Stimulated activated CD8-positive, alpha-beta memory T cell treated with anti-CD3 and anti-CD28 coated beads, Interleukin-15, amount 100 ng/mL, for 24 hours (primary cell): ENCODE data around the gene SLC2A2.
"Not testable (repeated sequence)": the region's sequence is repeated elsewhere in the genome, so short reads cannot be mapped to it uniquely, and the experiment has no call there.

ENCODE experiments used
- DNase-seq: peaks from one replicate; pipeline ENCODE4 v3.0.0-alpha.2; 2020; ENCODE audit warnings: low read depth

The SLC2A2 gene

DNA sequence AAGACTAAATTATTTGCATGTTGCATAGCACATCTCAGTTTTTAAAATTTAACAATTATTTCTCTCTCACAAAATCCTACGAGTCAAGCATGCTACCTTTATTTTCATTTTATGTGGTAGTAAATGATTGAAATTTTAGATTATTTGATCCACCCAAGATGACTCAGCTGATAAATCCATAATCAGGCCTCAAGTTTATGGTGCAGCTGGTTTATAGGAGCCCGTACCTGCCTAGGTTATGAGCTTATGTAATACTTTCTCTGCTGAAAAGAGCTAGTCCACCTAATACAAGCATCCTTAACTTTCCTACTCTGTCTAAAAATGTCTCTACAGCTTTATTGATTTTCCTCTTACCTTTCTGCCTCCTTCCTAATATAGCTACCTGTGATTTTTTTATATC lies 41.2 kb downstream of the SLC2A2 start:
- DNase-seq: no peak

- DNase-seq: no peak
Observed at GRCh38 chr3:170982733-170983132, 43.8 kb downstream of the SLC2A2 start.

- DNase-seq: no peak
Observed at GRCh38 chr3:170980399-170980798, 46.1 kb downstream of the SLC2A2 start.

DNA sequence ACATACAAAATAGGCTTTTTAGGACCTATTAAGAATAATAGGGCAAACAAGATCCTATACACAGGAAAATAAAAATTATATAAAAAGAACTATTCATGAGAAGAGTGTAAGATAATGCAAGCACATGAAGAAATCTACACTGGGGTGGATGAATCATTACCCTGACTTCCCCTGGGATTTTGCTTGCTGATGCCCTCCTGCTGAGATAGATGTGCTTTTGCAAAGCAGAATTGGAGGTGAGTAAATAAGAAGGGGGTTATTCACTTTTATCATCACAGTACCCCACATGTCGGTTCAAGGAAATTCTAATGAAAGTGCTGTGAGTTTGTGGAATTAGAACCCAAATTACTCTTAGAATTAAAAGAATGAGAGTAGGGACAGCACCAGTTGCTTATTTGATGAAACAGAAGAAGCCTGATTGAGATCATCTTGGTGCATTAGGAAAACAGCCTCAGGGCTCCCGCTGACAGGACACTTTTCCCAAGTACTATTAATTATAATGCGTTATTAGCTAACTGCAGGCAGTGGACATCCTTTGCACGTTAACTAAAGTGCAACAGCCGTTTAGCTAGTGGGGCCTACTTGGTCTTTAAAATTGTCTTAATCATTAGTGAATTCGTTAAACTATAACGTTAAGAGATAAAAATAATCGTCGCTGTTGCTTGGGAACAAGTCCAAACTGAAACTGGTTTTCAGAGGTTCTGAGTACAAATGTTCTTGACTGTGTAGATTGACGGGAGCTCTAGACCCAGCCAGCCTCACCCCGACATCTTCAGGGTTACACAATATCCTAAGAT lies 48.4 kb downstream of the SLC2A2 start:
- DNase-seq: no peak

- DNase-seq: no peak
Observed at GRCh38 chr3:170976190-170976519, 50.4 kb downstream of the SLC2A2 start.

DNA sequence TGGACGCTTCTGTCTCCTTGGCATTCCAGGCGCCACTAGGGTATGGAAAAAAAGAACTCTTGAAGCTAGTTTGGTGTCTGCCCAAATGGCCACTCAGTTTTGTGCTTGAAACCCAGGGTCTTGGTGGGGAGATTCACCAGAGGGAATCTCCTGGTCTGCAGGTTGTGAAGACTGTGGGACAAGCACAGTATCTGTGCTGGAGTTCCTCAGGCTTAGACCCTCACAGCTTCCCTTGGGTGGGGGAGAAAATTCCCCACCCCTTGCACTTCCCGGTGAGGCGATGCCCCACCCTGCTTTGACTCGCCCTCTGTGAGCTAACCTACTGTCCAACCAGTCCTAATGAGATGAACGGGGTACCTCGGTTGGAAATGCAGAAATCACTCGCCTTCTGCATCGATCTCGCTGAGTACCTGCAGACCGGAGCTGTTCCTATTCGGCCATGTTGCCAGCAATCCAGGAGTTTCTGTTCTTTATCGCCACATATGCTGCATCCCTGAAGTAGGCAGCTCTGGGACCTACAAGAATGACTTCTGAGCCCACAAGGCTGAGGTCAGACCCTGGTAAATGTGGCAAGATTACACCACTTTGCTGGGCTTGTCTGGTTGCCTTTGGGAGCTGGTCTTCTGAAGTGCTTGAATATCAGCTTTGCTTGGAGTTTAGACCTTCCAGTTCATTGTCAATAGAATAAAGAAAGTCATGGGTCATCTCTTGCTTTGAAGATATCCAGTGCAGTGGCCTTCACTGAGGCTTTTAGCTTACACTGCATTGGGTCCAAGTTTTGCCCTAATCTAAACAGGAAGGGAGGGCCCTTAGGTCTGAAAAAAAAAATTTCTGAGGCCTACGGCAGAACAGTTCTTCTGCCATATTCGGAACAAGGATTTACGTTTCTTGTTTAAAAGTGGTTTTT lies 51.0 kb downstream of the SLC2A2 start:
- no peak for DNase-seq

- no peak for DNase-seq
Observed at GRCh38 chr3:170974872-170975271, 51.6 kb downstream of the SLC2A2 start.

DNA sequence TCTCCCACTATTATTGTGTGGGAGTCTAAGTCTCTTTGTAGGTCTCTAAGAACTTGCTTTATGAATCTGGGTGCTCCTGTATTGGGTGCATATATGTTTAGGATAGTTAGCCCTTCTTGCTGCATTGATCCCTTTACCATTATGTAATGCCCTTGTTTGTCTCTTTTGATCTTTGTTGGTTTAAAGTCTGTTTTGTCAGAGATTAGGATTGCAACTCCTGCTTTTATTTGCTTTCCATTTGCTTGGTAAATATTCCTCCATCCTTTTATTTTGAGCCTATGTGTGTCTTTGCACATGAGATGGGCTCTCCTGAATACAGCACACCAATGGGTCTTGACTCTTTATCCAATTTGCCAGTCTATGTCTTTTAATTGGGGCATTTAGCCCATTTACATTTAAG lies 53.6 kb downstream of the SLC2A2 start:
- DNase-seq: not testable (repeated sequence)

GRCh38 chr3:170967126-170967525 lies 59.4 kb downstream of the SLC2A2 start:
- no peak for DNase-seq

GRCh38 chr3:170966495-170966894 lies 60.0 kb downstream of the SLC2A2 start:
- DNase-seq: no peak

- DNase-seq: no peak
Observed at GRCh38 chr3:170962411-170962810, 64.1 kb downstream of the SLC2A2 start.

GRCh38 chr3:170961616-170962400 lies 64.7 kb downstream of the SLC2A2 start:
- DNase-seq: no peak

GRCh38 chr3:170959457-170959856 lies 67.1 kb downstream of the SLC2A2 start:
- DNase-seq: no peak

- no peak for DNase-seq
Observed at GRCh38 chr3:170956647-170957046, 69.9 kb downstream of the SLC2A2 start.

DNA sequence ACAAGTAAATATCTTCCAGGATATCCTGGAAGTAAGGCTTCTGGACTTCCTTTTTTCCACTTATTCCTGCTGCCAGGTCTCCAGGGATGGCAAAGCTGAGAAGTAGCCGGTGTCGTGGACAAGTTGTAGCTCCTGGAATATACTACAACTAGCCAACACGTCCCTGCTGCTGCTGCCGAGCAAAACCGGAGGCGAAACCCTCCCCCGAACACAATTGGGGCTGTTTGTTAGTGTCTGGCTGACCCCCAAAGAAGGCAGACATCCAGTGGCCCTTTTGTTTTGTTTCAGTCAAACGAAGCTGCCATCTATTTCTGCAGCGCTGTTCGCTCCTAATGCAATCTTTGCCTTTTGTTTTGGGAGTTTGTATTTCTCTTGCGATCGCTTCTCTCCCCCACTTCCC lies 72.8 kb downstream of the SLC2A2 start:
- no peak for DNase-seq

GRCh38 chr3:170953229-170953628 lies 73.3 kb downstream of the SLC2A2 start:
- no peak for DNase-seq

GRCh38 chr3:170949211-170949610 lies 77.3 kb downstream of the SLC2A2 start:
- DNase-seq: no peak

GRCh38 chr3:170947018-170947769 lies 79.3 kb downstream of the SLC2A2 start:
- DNase-seq: no peak
